ENCODE results near the gene KSR1. TPM values are rescaled to one million over a fixed set of nuclear protein-coding genes. Genes with fewer than 3 reads are reported as not detected.

KSR1 gene
- total RNA-seq, 6 experiments from 2014 or later, result 5.9 to 12.9 (median 8.7) TPM

DNA sequence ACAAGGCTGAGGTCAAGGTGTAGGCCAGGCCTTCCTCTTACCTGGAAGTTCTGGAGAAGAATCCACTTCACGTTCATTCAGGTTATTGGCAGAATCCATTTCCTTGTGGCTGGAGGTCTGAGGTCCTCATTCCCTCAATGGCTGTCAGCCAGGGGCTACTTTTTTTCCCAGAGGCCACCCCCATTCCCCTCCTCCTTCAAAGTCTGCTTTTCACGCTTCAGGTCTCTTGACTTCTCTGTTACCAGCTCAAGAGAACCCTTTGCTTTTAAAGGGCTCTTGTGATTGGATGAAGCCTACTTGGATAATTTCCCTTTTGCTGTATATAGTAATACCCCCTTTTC, 119.6 kb downstream of the KSR1 start:
- H3K4me1 ChIP-seq, result no peaks in the 10 kb centered on the region
- no peaks in the 10 kb centered on the region for H3K27me3 ChIP-seq
- intact Hi-C loops (cut with DNase I), result no loop called here
- ATAC-seq (no peak), DNase-seq (no peak)
- H3K4me3 ChIP-seq, result no peak overlapping the region
- no peaks in the 10 kb centered on the region for H3K9me3 ChIP-seq
- H3K36me3 ChIP-seq, result no peaks in the 10 kb centered on the region
- 75% methylated on average over 1 of the region's 2 CpGs for WGBS (ENCODE audit: insufficient coverage, low coverage, low lambda C conversion rate, missing lambda C conversion rate)
- no peak overlapping the region for H3K27ac ChIP-seq
- TF ChIP-seq POLR2A (IDR thresholded peaks at IDR 0.05), result no peak
- TF ChIP-seq, protein P1, sequence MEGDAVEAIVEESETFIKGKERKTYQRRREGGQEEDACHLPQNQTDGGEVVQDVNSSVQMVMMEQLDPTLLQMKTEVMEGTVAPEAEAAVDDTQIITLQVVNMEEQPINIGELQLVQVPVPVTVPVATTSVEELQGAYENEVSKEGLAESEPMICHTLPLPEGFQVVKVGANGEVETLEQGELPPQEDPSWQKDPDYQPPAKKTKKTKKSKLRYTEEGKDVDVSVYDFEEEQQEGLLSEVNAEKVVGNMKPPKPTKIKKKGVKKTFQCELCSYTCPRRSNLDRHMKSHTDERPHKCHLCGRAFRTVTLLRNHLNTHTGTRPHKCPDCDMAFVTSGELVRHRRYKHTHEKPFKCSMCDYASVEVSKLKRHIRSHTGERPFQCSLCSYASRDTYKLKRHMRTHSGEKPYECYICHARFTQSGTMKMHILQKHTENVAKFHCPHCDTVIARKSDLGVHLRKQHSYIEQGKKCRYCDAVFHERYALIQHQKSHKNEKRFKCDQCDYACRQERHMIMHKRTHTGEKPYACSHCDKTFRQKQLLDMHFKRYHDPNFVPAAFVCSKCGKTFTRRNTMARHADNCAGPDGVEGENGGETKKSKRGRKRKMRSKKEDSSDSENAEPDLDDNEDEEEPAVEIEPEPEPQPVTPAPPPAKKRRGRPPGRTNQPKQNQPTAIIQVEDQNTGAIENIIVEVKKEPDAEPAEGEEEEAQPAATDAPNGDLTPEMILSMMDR (IDR thresholded peaks at IDR 0.05), result no peak

DNA sequence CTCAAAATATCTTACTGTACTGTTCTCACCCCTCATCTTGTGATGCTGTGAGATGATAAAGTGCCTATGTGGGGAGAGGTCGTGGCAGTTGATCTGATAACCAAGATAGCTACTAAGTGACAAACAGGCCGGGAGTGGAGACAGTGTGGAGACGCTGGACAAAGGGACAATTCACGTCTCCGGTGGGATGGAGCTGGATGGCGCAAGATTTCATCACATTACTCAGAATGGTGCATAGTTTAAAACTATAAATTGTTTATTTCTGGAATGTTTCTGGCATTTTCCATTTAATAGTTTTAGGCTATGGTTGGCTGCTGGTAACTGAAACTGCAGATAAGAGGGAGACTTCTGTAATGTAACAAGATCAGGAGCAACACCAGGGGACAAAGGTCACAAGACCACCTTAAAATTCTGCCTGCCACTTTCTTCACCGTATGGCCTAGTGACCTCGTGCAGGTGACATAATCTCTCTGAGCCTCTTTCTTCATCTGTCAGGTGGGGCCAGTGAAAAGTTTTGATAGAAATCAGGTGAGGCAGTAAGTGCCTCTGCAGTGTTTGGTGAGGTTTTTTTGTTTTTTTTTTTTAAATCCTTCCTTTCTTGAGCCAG, 120.3 kb downstream of the KSR1 start:
- intact Hi-C loops (cut with DNase I), result no loop called here
- no peaks in the 10 kb centered on the region for H3K4me1 ChIP-seq
- no peaks in the 10 kb centered on the region for H3K36me3 ChIP-seq
- 62% methylated on average over 8 of the region's 8 CpGs for WGBS (ENCODE audit: insufficient coverage, low coverage, low lambda C conversion rate, missing lambda C conversion rate)
- no peak overlapping the region for H3K27ac ChIP-seq
- H3K27me3 ChIP-seq, result no peaks in the 10 kb centered on the region
- DNase-seq, result no peak
- H3K4me3 ChIP-seq, result no peak overlapping the region
- no peak for ATAC-seq
- H3K9me3 ChIP-seq, result no peaks in the 10 kb centered on the region
- TF ChIP-seq, protein P1 (IDR thresholded peaks at IDR 0.05), result no peak
- no peak for TF ChIP-seq POLR2A (IDR thresholded peaks at IDR 0.05)

DNA sequence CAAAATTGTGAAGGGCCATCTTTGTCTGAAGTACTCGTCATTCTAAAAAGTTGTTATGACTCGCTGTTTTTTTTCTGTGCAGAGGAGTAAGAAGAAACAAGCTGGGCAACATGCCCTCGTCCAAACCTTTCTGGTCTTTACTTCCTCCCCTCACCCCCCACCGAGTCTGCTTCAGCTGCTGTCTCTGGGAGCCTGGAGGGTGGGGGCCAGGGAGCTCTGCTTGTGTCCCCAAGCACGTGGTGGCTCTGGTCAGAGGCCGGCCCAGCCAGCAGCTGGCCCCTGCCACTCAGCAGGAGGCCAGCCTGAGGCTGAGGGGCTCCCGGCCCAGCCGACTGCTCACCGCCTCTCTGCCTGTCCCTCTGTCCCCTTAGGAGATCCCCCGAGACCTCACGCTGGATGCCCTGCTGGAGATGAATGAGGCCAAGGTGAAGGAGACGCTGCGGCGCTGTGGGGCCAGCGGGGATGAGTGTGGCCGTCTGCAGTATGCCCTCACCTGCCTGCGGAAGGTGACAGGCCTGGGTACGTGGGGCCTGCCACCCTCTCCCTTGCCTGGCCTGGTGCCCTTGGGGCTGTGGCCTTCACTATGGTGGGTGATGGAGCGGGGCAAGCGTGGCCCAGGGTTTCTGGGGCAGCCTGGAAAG, 121.0 kb downstream of the KSR1 start:
- ATAC-seq (peak in 3 of 4 donors; percentile 10 to 46 (median 30)), DNase-seq (no peak)
- H3K27me3 ChIP-seq, result no peaks in the 10 kb centered on the region
- H3K4me3 ChIP-seq, result no peak overlapping the region
- H3K4me1 ChIP-seq, result no peaks in the 10 kb centered on the region
- TF ChIP-seq, protein P1 (IDR thresholded peaks at IDR 0.05), result no peak
- TF ChIP-seq POLR2A (IDR thresholded peaks at IDR 0.05), result no peak
- H3K36me3 ChIP-seq, result no peaks in the 10 kb centered on the region
- H3K27ac ChIP-seq, result no peak overlapping the region
- intact Hi-C loops (cut with DNase I), result no loop called here
- 59% methylated on average over 5 of the region's 20 CpGs for WGBS (ENCODE audit: insufficient coverage, low coverage, low lambda C conversion rate, missing lambda C conversion rate)
- H3K9me3 ChIP-seq, result no peaks in the 10 kb centered on the region

DNA sequence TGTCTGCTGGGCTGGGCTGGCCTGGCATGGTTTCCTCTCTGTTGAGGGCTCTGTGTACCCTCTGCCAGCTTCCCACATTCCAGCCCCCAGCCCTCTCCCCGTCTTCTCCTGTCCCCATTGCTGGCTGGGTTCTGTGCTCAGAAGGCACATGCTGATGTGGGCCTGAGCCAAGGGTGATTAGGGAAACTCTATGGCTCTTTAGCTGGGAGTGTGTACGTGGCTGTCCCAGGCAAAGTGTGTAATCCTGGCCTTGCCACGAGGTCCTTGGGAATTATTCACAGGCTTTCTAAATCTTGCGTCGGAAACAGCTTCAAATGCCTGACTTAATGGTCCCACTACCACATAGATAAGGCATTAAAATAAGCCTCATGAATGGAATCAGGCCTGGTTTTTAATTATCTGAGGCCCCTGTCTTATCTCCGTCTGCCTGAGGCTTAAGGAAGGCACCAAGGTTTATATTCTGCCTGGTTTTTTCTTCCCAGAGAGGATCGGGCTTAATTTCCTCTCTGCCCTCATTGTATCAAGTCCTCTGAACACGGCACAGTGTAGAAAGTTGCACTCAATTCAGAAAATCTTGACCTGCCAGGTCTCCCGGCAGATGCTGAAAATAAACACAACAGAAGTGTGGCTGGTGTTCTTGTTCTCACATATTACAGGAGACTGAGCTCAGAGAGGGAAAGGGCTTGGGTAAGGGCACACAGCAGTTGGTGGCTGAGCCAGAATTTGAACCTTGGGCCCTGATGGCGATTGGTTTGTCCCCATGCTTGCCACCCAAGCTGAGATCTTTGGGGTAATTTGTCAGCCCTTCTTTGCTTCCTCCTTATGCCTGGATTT, 121.9 kb downstream of the KSR1 start:
- TF ChIP-seq, protein P1 (IDR thresholded peaks at IDR 0.05), result no peak
- no peak for TF ChIP-seq POLR2A (IDR thresholded peaks at IDR 0.05)
- peak in 2 of 4 donors; percentile 7 to 42 for ATAC-seq
- Histone ChIP-seq H3K4me3 (no peak overlapping the region), H3K27me3 (no peaks in the 10 kb centered on the region), H3K9me3 (no peaks in the 10 kb centered on the region), H3K36me3 (no peaks in the 10 kb centered on the region), H3K27ac (no peak overlapping the region), H3K4me1 (no peaks in the 10 kb centered on the region)
- DNase-seq, result no peak
- intact Hi-C loops (cut with DNase I), result no loop called here
- 64% methylated on average over 4 of the region's 10 CpGs for WGBS (ENCODE audit: insufficient coverage, low coverage, low lambda C conversion rate, missing lambda C conversion rate)
